Measurements from ENCODE around the gene C1QTNF8.

Gene C1QTNF8

GRCh38 chr16:1043881-1044451 lies 52.1 kb downstream of the C1QTNF8 start:
- TF ChIP-seq CTCF (IDR thresholded peaks at IDR 0.05; ENCODE audit: borderline replicate concordance, control extremely low read depth, extremely low read depth, insufficient read depth, missing control alignments), result no peak
- in situ Hi-C loops (cut with MboI; ENCODE audit: low sequenced_read_pairs, unreplicated experiment), result no loop called here
- DNase-seq (ENCODE audit: low spot score), result no peak

- in situ Hi-C loops (cut with MboI; ENCODE audit: low sequenced_read_pairs, unreplicated experiment), result no loop called here
- DNase-seq (ENCODE audit: low spot score), result no peak
These were observed 53.2 kb downstream of the C1QTNF8 start for GRCh38 chr16:1042866-1043265.

GRCh38 chr16:1042049-1042744 lies 53.8 kb downstream of the C1QTNF8 start:
- DNase-seq (ENCODE audit: low spot score), result no peak
- no peak for TF ChIP-seq CTCF (IDR thresholded peaks at IDR 0.05; ENCODE audit: borderline replicate concordance, control extremely low read depth, extremely low read depth, insufficient read depth, missing control alignments)
- in situ Hi-C loops (cut with MboI; ENCODE audit: low sequenced_read_pairs, unreplicated experiment), result no loop called here

More at GRCh38 chr16:1042866-1043265, 53.2 kb downstream of the C1QTNF8 start:
- no peak for TF ChIP-seq CTCF (IDR thresholded peaks at IDR 0.05; ENCODE audit: borderline replicate concordance, control extremely low read depth, extremely low read depth, insufficient read depth, missing control alignments)

GRCh38 chr16:1040346-1040745 lies 55.7 kb downstream of the C1QTNF8 start:
- no peak for DNase-seq (ENCODE audit: low spot score)
- in situ Hi-C loops (cut with MboI; ENCODE audit: low sequenced_read_pairs, unreplicated experiment), result no loop called here
- no peak for TF ChIP-seq CTCF (IDR thresholded peaks at IDR 0.05; ENCODE audit: borderline replicate concordance, control extremely low read depth, extremely low read depth, insufficient read depth, missing control alignments)

- in situ Hi-C loops (cut with MboI; ENCODE audit: low sequenced_read_pairs, unreplicated experiment), result no loop called here
- TF ChIP-seq CTCF (IDR thresholded peaks at IDR 0.05; ENCODE audit: borderline replicate concordance, control extremely low read depth, extremely low read depth, insufficient read depth, missing control alignments), result no peak
These were observed 56.3 kb downstream of the C1QTNF8 start for GRCh38 chr16:1039762-1040161.

GRCh38 chr16:1038932-1039331 lies 57.1 kb downstream of the C1QTNF8 start:
- DNase-seq (ENCODE audit: low spot score), result no peak
- no peak for TF ChIP-seq CTCF (IDR thresholded peaks at IDR 0.05; ENCODE audit: borderline replicate concordance, control extremely low read depth, extremely low read depth, insufficient read depth, missing control alignments)
- in situ Hi-C loops (cut with MboI; ENCODE audit: low sequenced_read_pairs, unreplicated experiment), result no loop called here

More at GRCh38 chr16:1039762-1040161, 56.3 kb downstream of the C1QTNF8 start:
- no peak for DNase-seq (ENCODE audit: low spot score)

Measured in GM13976 (cell line).